ENCODE results near the gene CHI3L2. TPM values are rescaled to one million over a fixed set of nuclear protein-coding genes. Genes with fewer than 3 reads are reported as not detected.

The CHI3L2 gene
- total and polyA plus RNA-seq, 9 of the 15 experiments (the other 6 are each of a cell fraction or from before 2014, with no cell fraction given), result 0.07 to 0.27 (median 0.15) TPM; not detected in 6

DNA sequence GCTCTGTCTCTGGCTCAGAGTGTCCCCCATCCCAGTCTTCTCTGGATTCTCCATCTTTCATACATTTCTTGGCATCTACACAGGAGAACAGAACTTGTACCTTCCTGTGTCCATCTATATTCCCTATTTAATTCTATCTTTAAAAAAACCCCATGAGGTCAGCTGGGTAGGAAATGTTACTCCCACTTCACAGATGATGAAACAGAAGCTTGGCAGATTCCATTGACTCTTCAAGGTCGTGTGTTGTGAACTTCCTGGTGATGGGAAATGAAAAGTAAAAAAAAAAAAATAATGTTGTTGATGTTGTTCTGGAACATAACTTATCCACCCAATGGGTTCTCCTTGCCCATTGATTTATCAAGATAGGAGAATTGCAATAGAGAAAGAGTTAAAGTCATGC, 8.9 kb downstream of the CHI3L2 start:
- ChIA-PET POLR2A (interaction anchor here (0.5 to 0.7 kb wide), 3 partner anchors 12 to 1146 kb away, joined by 3 read pairs; no protein-coding TSS in a partner anchor), CTCF (ENCODE audit: low intra/inter-chr PET ratio) (no interaction called here)
- WGBS (ENCODE audit: insufficient coverage, low coverage, missing lambda C conversion rate), result 0% methylated on average over 1 of the region's 1 CpG
- DNase-seq (ENCODE audit: extremely low read depth in 1 of 4, low spot score in 3 of 4) (no peak), ATAC-seq (no peak), FAIRE-seq (no peak)
- BruUV-seq (replicated peaks), result no TSS peak
- H3K79me2 ChIP-seq (ENCODE audit: control insufficient read depth, insufficient read depth, low read length), result no peaks in the 10 kb centered on the region
- H3K9me1 ChIP-seq (ENCODE audit: control insufficient read depth, insufficient read depth, low read length), result no peaks in the 10 kb centered on the region
- no peak overlapping the region for H2AFZ ChIP-seq (ENCODE audit: low read depth, low read length)
- in situ Hi-C loops (cut with MboI), result no loop called here
- no peak overlapping the region for H3K4me3 ChIP-seq
- peaks cover 10 to 17% of the 10 kb centered on the region in 2 experiments; a peak in 4 of 5 replicates for H3K27me3 ChIP-seq (ENCODE audit: control insufficient read depth in 2 of 2, insufficient read depth in 2 of 2, low read length in 2 of 2)
- H4K20me1 ChIP-seq (replicated peaks; ENCODE audit: control insufficient read depth, insufficient read depth, low read length), result no peaks in the 10 kb centered on the region
- H3K9me3 ChIP-seq (replicated peaks; ENCODE audit: control insufficient read depth, insufficient read depth, low read depth, low read length), result no peaks in the 10 kb centered on the region
- H3K36me3 ChIP-seq (ENCODE audit: control insufficient read depth, insufficient read depth, low read length), result no peaks in the 10 kb centered on the region
- intact Hi-C loops (cut with micrococcal nuclease), result no loop called here
- H3K9ac ChIP-seq (ENCODE audit: insufficient read depth in 1 of 2, low read depth in 2 of 2, low read length in 2 of 2), result no peak overlapping the region
- TF ChIP-seq ZC3H8 (IDR thresholded peaks at IDR 0.05) (no peak), KAT2B (IDR thresholded peaks at IDR 0.05; ENCODE audit: low read depth, low read length) (no peak), GABPA (tag; conservative IDR thresholded peaks at IDR 0.05; ENCODE audit: low read depth) (no peak)
- no peaks in the 10 kb centered on the region for H3K4me1 ChIP-seq (replicated peaks in 1 of 2; ENCODE audit: control insufficient read depth in 2 of 2, insufficient read depth in 2 of 2, low read length in 2 of 2)
- no peak overlapping the region for H3K4me2 ChIP-seq (ENCODE audit: insufficient read depth, low read length)
- H3K27ac ChIP-seq (ENCODE audit: extremely low read depth, low read depth, low read length), result no peak overlapping the region

GRCh38 chr1:111236806-111237205, 9.3 kb downstream of the CHI3L2 start:
- Histone ChIP-seq H3K27ac (ENCODE audit: extremely low read depth, low read depth, low read length) (no peak overlapping the region), H3K79me2 (ENCODE audit: control insufficient read depth, insufficient read depth, low read length) (no peaks in the 10 kb centered on the region), H3K9ac (ENCODE audit: insufficient read depth in 1 of 2, low read depth in 2 of 2, low read length in 2 of 2) (no peak overlapping the region), H3K9me3 (replicated peaks; ENCODE audit: control insufficient read depth, insufficient read depth, low read depth, low read length) (no peaks in the 10 kb centered on the region), H3K9me1 (ENCODE audit: control insufficient read depth, insufficient read depth, low read length) (no peaks in the 10 kb centered on the region), H2AFZ (ENCODE audit: low read depth, low read length) (no peak overlapping the region), H3K4me1 (replicated peaks in 1 of 2; ENCODE audit: control insufficient read depth in 2 of 2, insufficient read depth in 2 of 2, low read length in 2 of 2) (no peaks in the 10 kb centered on the region), H3K36me3 (ENCODE audit: control insufficient read depth, insufficient read depth, low read length) (no peaks in the 10 kb centered on the region), H3K27me3 (ENCODE audit: control insufficient read depth in 2 of 2, insufficient read depth in 2 of 2, low read length in 2 of 2) (peaks cover 10 to 17% of the 10 kb centered on the region in 2 experiments; a peak in 4 of 5 replicates), H3K4me2 (ENCODE audit: insufficient read depth, low read length) (no peak overlapping the region), H3K4me3 (no peak overlapping the region), H4K20me1 (replicated peaks; ENCODE audit: control insufficient read depth, insufficient read depth, low read length) (no peaks in the 10 kb centered on the region)
- in situ Hi-C loops (cut with MboI) (no loop called here), intact Hi-C loops (cut with micrococcal nuclease) (no loop called here)
- BruUV-seq (replicated peaks), result no TSS peak
- CTCF ChIA-PET (ENCODE audit: low intra/inter-chr PET ratio), result no interaction called here
- FAIRE-seq (no peak), DNase-seq (ENCODE audit: extremely low read depth in 1 of 4, low spot score in 3 of 4) (no peak), ATAC-seq (no peak)
- POLR2A ChIA-PET, result interaction anchor here (0.7 kb wide), 1 partner anchor 11 kb away, joined by 3 read pairs; no protein-coding TSS in a partner anchor
- WGBS (ENCODE audit: insufficient coverage, low coverage, missing lambda C conversion rate), result 3% methylated on average over 3 of the region's 3 CpGs
- TF ChIP-seq FOSL1 (tag; conservative IDR thresholded peaks at IDR 0.05) (no peak), NBN (IDR thresholded peaks at IDR 0.05; ENCODE audit: low read depth) (no peak), TBL1XR1 (IDR thresholded peaks at IDR 0.05; ENCODE audit: low read length in 2 of 2) (no peak), CEBPG (CRISPR knock-in tag; IDR thresholded peaks at IDR 0.05) (no peak), CEBPG (tag; conservative IDR thresholded peaks at IDR 0.05 in 1 of 2, IDR thresholded peaks at IDR 0.05 in 1 of 2) (no peak), NRF1 (conservative IDR thresholded peaks at IDR 0.05 in 1 of 2, IDR thresholded peaks at IDR 0.05 in 1 of 2) (no peak), FOXP1 (CRISPR knock-in tag; IDR thresholded peaks at IDR 0.05) (no peak), NCOA2 (IDR thresholded peaks at IDR 0.05; ENCODE audit: partially characterized antibody in 2 of 2) (no peak), POLR2G (IDR thresholded peaks at IDR 0.05; ENCODE audit: low read depth, low read length) (no peak), TAF15 (IDR thresholded peaks at IDR 0.05; ENCODE audit: low read depth, low read length) (no peak)
- TF ChIP-seq, protein P1, sequence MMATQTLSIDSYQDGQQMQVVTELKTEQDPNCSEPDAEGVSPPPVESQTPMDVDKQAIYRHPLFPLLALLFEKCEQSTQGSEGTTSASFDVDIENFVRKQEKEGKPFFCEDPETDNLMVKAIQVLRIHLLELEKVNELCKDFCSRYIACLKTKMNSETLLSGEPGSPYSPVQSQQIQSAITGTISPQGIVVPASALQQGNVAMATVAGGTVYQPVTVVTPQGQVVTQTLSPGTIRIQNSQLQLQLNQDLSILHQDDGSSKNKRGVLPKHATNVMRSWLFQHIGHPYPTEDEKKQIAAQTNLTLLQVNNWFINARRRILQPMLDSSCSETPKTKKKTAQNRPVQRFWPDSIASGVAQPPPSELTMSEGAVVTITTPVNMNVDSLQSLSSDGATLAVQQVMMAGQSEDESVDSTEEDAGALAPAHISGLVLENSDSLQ (IDR thresholded peaks at IDR 0.05), result no peak
- TF ChIP-seq, protein P2, sequence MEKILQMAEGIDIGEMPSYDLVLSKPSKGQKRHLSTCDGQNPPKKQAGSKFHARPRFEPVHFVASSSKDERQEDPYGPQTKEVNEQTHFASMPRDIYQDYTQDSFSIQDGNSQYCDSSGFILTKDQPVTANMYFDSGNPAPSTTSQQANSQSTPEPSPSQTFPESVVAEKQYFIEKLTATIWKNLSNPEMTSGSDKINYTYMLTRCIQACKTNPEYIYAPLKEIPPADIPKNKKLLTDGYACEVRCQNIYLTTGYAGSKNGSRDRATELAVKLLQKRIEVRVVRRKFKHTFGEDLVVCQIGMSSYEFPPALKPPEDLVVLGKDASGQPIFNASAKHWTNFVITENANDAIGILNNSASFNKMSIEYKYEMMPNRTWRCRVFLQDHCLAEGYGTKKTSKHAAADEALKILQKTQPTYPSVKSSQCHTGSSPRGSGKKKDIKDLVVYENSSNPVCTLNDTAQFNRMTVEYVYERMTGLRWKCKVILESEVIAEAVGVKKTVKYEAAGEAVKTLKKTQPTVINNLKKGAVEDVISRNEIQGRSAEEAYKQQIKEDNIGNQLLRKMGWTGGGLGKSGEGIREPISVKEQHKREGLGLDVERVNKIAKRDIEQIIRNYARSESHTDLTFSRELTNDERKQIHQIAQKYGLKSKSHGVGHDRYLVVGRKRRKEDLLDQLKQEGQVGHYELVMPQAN (IDR thresholded peaks at IDR 0.05; ENCODE audit: borderline replicate concordance), result no peak
